Stimulated activated memory B cell treated with anti-CD40 and anti-IgM and Interleukin-4, amounts not matched to agents 10 μg/mL and 1 μg/mL and 100 μg/mL, for 72 hours (primary cell): ENCODE results near the gene ACTG1.

ENCODE experiments used
- ATAC-seq: fragments of 150-1000 bp; cut with Tn5 transposase; 2 replicates; pipeline ENCODE4 v1.10.0; 2021
- H3K27ac Mint-ChIP-seq: one replicate; pipeline ENCODE4 v1.8.0; 2022; ENCODE audit warnings: mild to moderate bottlenecking, mixed read lengths
- H3K27me3 Mint-ChIP-seq: one replicate; pipeline ENCODE4 v1.8.0; 2022; ENCODE audit warnings: mixed read lengths
- H3K36me3 Mint-ChIP-seq: one replicate; pipeline ENCODE4 v1.8.0; 2022; ENCODE audit warnings: mixed read lengths
- H3K4me1 Mint-ChIP-seq: one replicate; pipeline ENCODE4 v1.8.0; 2022; ENCODE audit warnings: mixed read lengths
- H3K4me3 Mint-ChIP-seq: one replicate; pipeline ENCODE4 v1.8.0; 2022; ENCODE audit warnings: mild to moderate bottlenecking, moderate library complexity, mixed read lengths
- H3K9me3 Mint-ChIP-seq: one replicate; pipeline ENCODE4 v1.8.0; 2022; ENCODE audit warnings: mixed read lengths

The ACTG1 gene

GRCh38 chr17:81508639-81509206, 3.9 kb downstream of the ACTG1 start:
- Mint-ChIP-seq H3K36me3 (peaks cover 49% of the 10 kb centered on the region), H3K4me1 (peaks cover 48% of the 10 kb centered on the region), H3K4me3 (peak overlapping the region; percentile 99), H3K27ac (peak overlapping the region; percentile 92), H3K9me3 (peaks cover 3% of the 10 kb centered on the region), H3K27me3 (no peaks in the 10 kb centered on the region)
- ATAC-seq: no peak

- ATAC-seq: no peak
These were observed 9.0 kb downstream of the ACTG1 start for GRCh38 chr17:81503619-81504018.

GRCh38 chr17:81502471-81503017, 10.1 kb downstream of the ACTG1 start:
- Mint-ChIP-seq H3K4me1 (peaks cover 7% of the 10 kb centered on the region), H3K4me3 (no peak overlapping the region), H3K27me3 (no peaks in the 10 kb centered on the region), H3K9me3 (no peaks in the 10 kb centered on the region), H3K36me3 (peaks cover 1% of the 10 kb centered on the region), H3K27ac (no peak overlapping the region)
- ATAC-seq: peak; percentile 37

More at GRCh38 chr17:81503619-81504018, 9.0 kb downstream of the ACTG1 start:
- peaks cover 3% of the 10 kb centered on the region for H3K9me3 Mint-ChIP-seq
- H3K27me3 Mint-ChIP-seq: no peaks in the 10 kb centered on the region
- peaks cover 12% of the 10 kb centered on the region for H3K4me1 Mint-ChIP-seq
- peaks cover 10% of the 10 kb centered on the region for H3K36me3 Mint-ChIP-seq
- no peak overlapping the region for H3K27ac Mint-ChIP-seq
- H3K4me3 Mint-ChIP-seq: no peak overlapping the region

GRCh38 chr17:81500047-81500446, 12.6 kb downstream of the ACTG1 start:
- ATAC-seq: no peak
- Mint-ChIP-seq H3K27ac (no peak overlapping the region), H3K27me3 (peaks cover 4% of the 10 kb centered on the region), H3K4me3 (no peak overlapping the region), H3K4me1 (peaks cover 6% of the 10 kb centered on the region), H3K9me3 (no peaks in the 10 kb centered on the region), H3K36me3 (no peaks in the 10 kb centered on the region)

GRCh38 chr17:81499601-81499970, 13.0 kb downstream of the ACTG1 start:
- peaks cover 9% of the 10 kb centered on the region for H3K27me3 Mint-ChIP-seq
- peaks cover 6% of the 10 kb centered on the region for H3K4me1 Mint-ChIP-seq
- no peaks in the 10 kb centered on the region for H3K36me3 Mint-ChIP-seq
- H3K9me3 Mint-ChIP-seq: no peaks in the 10 kb centered on the region
- H3K27ac Mint-ChIP-seq: no peak overlapping the region
- no peak for ATAC-seq
- no peak overlapping the region for H3K4me3 Mint-ChIP-seq

- H3K27me3 Mint-ChIP-seq: peaks cover 13% of the 10 kb centered on the region
- H3K27ac Mint-ChIP-seq: no peak overlapping the region
- H3K9me3 Mint-ChIP-seq: no peaks in the 10 kb centered on the region
- no peak overlapping the region for H3K4me3 Mint-ChIP-seq
- H3K36me3 Mint-ChIP-seq: no peaks in the 10 kb centered on the region
- ATAC-seq: no peak
- peaks cover 6% of the 10 kb centered on the region for H3K4me1 Mint-ChIP-seq
These were observed 13.5 kb downstream of the ACTG1 start for GRCh38 chr17:81498953-81499600.

GRCh38 chr17:81494626-81495377, 17.8 kb downstream of the ACTG1 start:
- no peak overlapping the region for H3K4me3 Mint-ChIP-seq
- peaks cover under 1% of the 10 kb centered on the region for H3K4me1 Mint-ChIP-seq
- no peaks in the 10 kb centered on the region for H3K36me3 Mint-ChIP-seq
- peaks cover 56% of the 10 kb centered on the region for H3K27me3 Mint-ChIP-seq
- no peak for ATAC-seq
- no peak overlapping the region for H3K27ac Mint-ChIP-seq
- no peaks in the 10 kb centered on the region for H3K9me3 Mint-ChIP-seq

- Mint-ChIP-seq H3K4me1 (peaks cover 8% of the 10 kb centered on the region), H3K36me3 (no peaks in the 10 kb centered on the region), H3K9me3 (no peaks in the 10 kb centered on the region), H3K27ac (no peak overlapping the region), H3K27me3 (peaks cover 65% of the 10 kb centered on the region), H3K4me3 (no peak overlapping the region)
- no peak for ATAC-seq
These were observed 19.2 kb downstream of the ACTG1 start for GRCh38 chr17:81493198-81494038.

- no peaks in the 10 kb centered on the region for H3K36me3 Mint-ChIP-seq
- ATAC-seq: no peak
- no peak overlapping the region for H3K4me3 Mint-ChIP-seq
- no peaks in the 10 kb centered on the region for H3K9me3 Mint-ChIP-seq
- H3K27me3 Mint-ChIP-seq: peaks cover 65% of the 10 kb centered on the region
- H3K27ac Mint-ChIP-seq: no peak overlapping the region
- peaks cover 8% of the 10 kb centered on the region for H3K4me1 Mint-ChIP-seq
These were observed 19.9 kb downstream of the ACTG1 start for GRCh38 chr17:81492706-81493105.

GRCh38 chr17:81492202-81492601, 20.4 kb downstream of the ACTG1 start:
- peaks cover 65% of the 10 kb centered on the region for H3K27me3 Mint-ChIP-seq
- peaks cover 8% of the 10 kb centered on the region for H3K4me1 Mint-ChIP-seq
- no peaks in the 10 kb centered on the region for H3K9me3 Mint-ChIP-seq
- no peak for ATAC-seq
- H3K27ac Mint-ChIP-seq: no peak overlapping the region
- no peak overlapping the region for H3K4me3 Mint-ChIP-seq
- H3K36me3 Mint-ChIP-seq: no peaks in the 10 kb centered on the region

GRCh38 chr17:81491761-81492160, 20.8 kb downstream of the ACTG1 start:
- Mint-ChIP-seq H3K4me1 (peaks cover 8% of the 10 kb centered on the region), H3K4me3 (no peak overlapping the region), H3K9me3 (no peaks in the 10 kb centered on the region), H3K27ac (no peak overlapping the region), H3K36me3 (no peaks in the 10 kb centered on the region), H3K27me3 (peaks cover 65% of the 10 kb centered on the region)
- no peak for ATAC-seq

- no peak for ATAC-seq
- no peak overlapping the region for H3K27ac Mint-ChIP-seq
- peaks cover 8% of the 10 kb centered on the region for H3K4me1 Mint-ChIP-seq
- no peaks in the 10 kb centered on the region for H3K9me3 Mint-ChIP-seq
- H3K4me3 Mint-ChIP-seq: no peak overlapping the region
- H3K27me3 Mint-ChIP-seq: peaks cover 69% of the 10 kb centered on the region
- H3K36me3 Mint-ChIP-seq: no peaks in the 10 kb centered on the region
These were observed 21.4 kb downstream of the ACTG1 start for GRCh38 chr17:81491181-81491581.

- peaks cover 8% of the 10 kb centered on the region for H3K4me1 Mint-ChIP-seq
- H3K27me3 Mint-ChIP-seq: peaks cover 74% of the 10 kb centered on the region
- ATAC-seq: no peak
- peak overlapping the region; percentile 57 for H3K27ac Mint-ChIP-seq
- H3K36me3 Mint-ChIP-seq: no peaks in the 10 kb centered on the region
- H3K9me3 Mint-ChIP-seq: no peaks in the 10 kb centered on the region
- H3K4me3 Mint-ChIP-seq: peak overlapping the region; percentile 66
These were observed 22.3 kb downstream of the ACTG1 start for GRCh38 chr17:81489998-81490992.
